Measurements from ENCODE around the gene RRAGD.

RRAGD gene

GRCh38 chr6:89434954-89435353 is 22.9 kb upstream of the RRAGD start:
- no peaks in the 10 kb centered on the region for H3K9me3 ChIP-seq (ENCODE audit: insufficient read depth, low read depth, low read length)
- peaks cover 51% of the 10 kb centered on the region for H3K27me3 ChIP-seq (ENCODE audit: insufficient read depth, low read length)
- H3K4me3 ChIP-seq (ENCODE audit: low read length): no peak overlapping the region
- H3K9ac ChIP-seq (ENCODE audit: low read depth, low read length): no peak overlapping the region
- peaks cover 7% of the 10 kb centered on the region; the same call in 1 of the 2 replicates for H3K4me1 ChIP-seq (ENCODE audit: insufficient read depth, low read length)
- no peaks in the 10 kb centered on the region for H3K36me3 ChIP-seq (ENCODE audit: insufficient read depth, low read depth, low read length)
- no peak overlapping the region for H3K27ac ChIP-seq (ENCODE audit: low read length)

GRCh38 chr6:89434150-89434499 is 22.1 kb upstream of the RRAGD start:
- Histone ChIP-seq H3K27ac (ENCODE audit: low read length) (no peak overlapping the region), H3K9ac (ENCODE audit: low read depth, low read length) (no peak overlapping the region), H3K27me3 (ENCODE audit: insufficient read depth, low read length) (peaks cover 47% of the 10 kb centered on the region), H3K4me1 (ENCODE audit: insufficient read depth, low read length) (peaks cover 7% of the 10 kb centered on the region; the same call in 1 of the 2 replicates), H3K4me3 (ENCODE audit: low read length) (peak overlapping the region; percentile 74), H3K9me3 (ENCODE audit: insufficient read depth, low read depth, low read length) (no peaks in the 10 kb centered on the region), H3K36me3 (ENCODE audit: insufficient read depth, low read depth, low read length) (no peaks in the 10 kb centered on the region)

- Histone ChIP-seq H3K4me1 (ENCODE audit: insufficient read depth, low read length) (peaks cover 7% of the 10 kb centered on the region; the same call in 1 of the 2 replicates), H3K4me3 (ENCODE audit: low read length) (peak overlapping the region; percentile 74)
Observed at GRCh38 chr6:89433252-89434149, 21.4 kb upstream of the RRAGD start.

GRCh38 chr6:89432875-89433251 is 20.8 kb upstream of the RRAGD start, which contains the start of gene ANKRD6:
TSS of gene ANKRD6 (plus strand) at chr6:89433152. CDS start at chr6:89566977, 133,825 bp downstream.
- Histone ChIP-seq H3K36me3 (ENCODE audit: insufficient read depth, low read depth, low read length) (no peaks in the 10 kb centered on the region), H3K27ac (ENCODE audit: low read length) (no peak within 1 kb of the TSS), H3K4me1 (ENCODE audit: insufficient read depth, low read length) (peaks cover 7% of the 10 kb centered on the region; the same call in 1 of the 2 replicates), H3K9me3 (ENCODE audit: insufficient read depth, low read depth, low read length) (no peaks in the 10 kb centered on the region), H3K27me3 (ENCODE audit: insufficient read depth, low read length) (peaks cover 38% of the 10 kb centered on the region), H3K9ac (ENCODE audit: low read depth, low read length) (peak within 1 kb of the TSS; percentile 26; the same call in 1 of the 2 replicates), H3K4me3 (ENCODE audit: low read length) (peak within 1 kb of the TSS; percentile 74)

More at GRCh38 chr6:89433252-89434149, 21.4 kb upstream of the RRAGD start:
- Histone ChIP-seq H3K9me3 (ENCODE audit: insufficient read depth, low read depth, low read length) (no peaks in the 10 kb centered on the region), H3K27me3 (ENCODE audit: insufficient read depth, low read length) (peaks cover 43% of the 10 kb centered on the region), H3K9ac (ENCODE audit: low read depth, low read length) (peak overlapping the region; percentile 26; the same call in 1 of the 2 replicates), H3K36me3 (ENCODE audit: insufficient read depth, low read depth, low read length) (no peaks in the 10 kb centered on the region), H3K27ac (ENCODE audit: low read length) (no peak overlapping the region)

- Histone ChIP-seq H3K27ac (ENCODE audit: low read length) (no peak overlapping the region), H3K4me3 (ENCODE audit: low read length) (no peak overlapping the region), H3K9me3 (ENCODE audit: insufficient read depth, low read depth, low read length) (no peaks in the 10 kb centered on the region), H3K9ac (ENCODE audit: low read depth, low read length) (no peak overlapping the region), H3K27me3 (ENCODE audit: insufficient read depth, low read length) (peaks cover 34% of the 10 kb centered on the region), H3K4me1 (ENCODE audit: insufficient read depth, low read length) (peaks cover 7% of the 10 kb centered on the region; the same call in 1 of the 2 replicates), H3K36me3 (ENCODE audit: insufficient read depth, low read depth, low read length) (no peaks in the 10 kb centered on the region)
Observed at GRCh38 chr6:89430201-89430962, 18.3 kb upstream of the RRAGD start.

- no peak overlapping the region for H3K9ac ChIP-seq (ENCODE audit: low read depth, low read length)
- no peaks in the 10 kb centered on the region for H3K36me3 ChIP-seq (ENCODE audit: insufficient read depth, low read depth, low read length)
- H3K9me3 ChIP-seq (ENCODE audit: insufficient read depth, low read depth, low read length): no peaks in the 10 kb centered on the region
- peaks cover 36% of the 10 kb centered on the region for H3K27me3 ChIP-seq (ENCODE audit: insufficient read depth, low read length)
- no peak overlapping the region for H3K4me3 ChIP-seq (ENCODE audit: low read length)
- H3K27ac ChIP-seq (ENCODE audit: low read length): no peak overlapping the region
- peaks cover 11% of the 10 kb centered on the region; the same call in 1 of the 2 replicates for H3K4me1 ChIP-seq (ENCODE audit: insufficient read depth, low read length)
Observed at GRCh38 chr6:89416796-89417195, 4.7 kb upstream of the RRAGD start.

GRCh38 chr6:89415185-89415584 is 3.1 kb upstream of the RRAGD start:
- Histone ChIP-seq H3K9ac (ENCODE audit: low read depth, low read length) (no peak overlapping the region), H3K36me3 (ENCODE audit: insufficient read depth, low read depth, low read length) (no peaks in the 10 kb centered on the region), H3K9me3 (ENCODE audit: insufficient read depth, low read depth, low read length) (no peaks in the 10 kb centered on the region), H3K27me3 (ENCODE audit: insufficient read depth, low read length) (peaks cover 44% of the 10 kb centered on the region), H3K27ac (ENCODE audit: low read length) (no peak overlapping the region), H3K4me1 (ENCODE audit: insufficient read depth, low read length) (peaks cover 11% of the 10 kb centered on the region; the same call in 1 of the 2 replicates), H3K4me3 (ENCODE audit: low read length) (no peak overlapping the region)

- Histone ChIP-seq H3K9me3 (ENCODE audit: insufficient read depth, low read depth, low read length) (no peaks in the 10 kb centered on the region), H3K4me1 (ENCODE audit: insufficient read depth, low read length) (peaks cover 18% of the 10 kb centered on the region; the same call in 1 of the 2 replicates), H3K36me3 (ENCODE audit: insufficient read depth, low read depth, low read length) (no peaks in the 10 kb centered on the region), H3K27me3 (ENCODE audit: insufficient read depth, low read length) (peaks cover 45% of the 10 kb centered on the region), H3K27ac (ENCODE audit: low read length) (no peak overlapping the region), H3K9ac (ENCODE audit: low read depth, low read length) (no peak overlapping the region), H3K4me3 (ENCODE audit: low read length) (no peak overlapping the region)
Observed at GRCh38 chr6:89414215-89414614, 2.1 kb upstream of the RRAGD start.

GRCh38 chr6:89413006-89413400 is 930 bp upstream of the RRAGD start:
- peaks cover 29% of the 10 kb centered on the region; the same call in 1 of the 2 replicates for H3K4me1 ChIP-seq (ENCODE audit: insufficient read depth, low read length)
- H3K9me3 ChIP-seq (ENCODE audit: insufficient read depth, low read depth, low read length): no peaks in the 10 kb centered on the region
- H3K4me3 ChIP-seq (ENCODE audit: low read length): peak overlapping the region; percentile 85
- no peak overlapping the region for H3K27ac ChIP-seq (ENCODE audit: low read length)
- H3K27me3 ChIP-seq (ENCODE audit: insufficient read depth, low read length): peaks cover 46% of the 10 kb centered on the region
- peak overlapping the region; percentile 29; the same call in 1 of the 2 replicates for H3K9ac ChIP-seq (ENCODE audit: low read depth, low read length)
- H3K36me3 ChIP-seq (ENCODE audit: insufficient read depth, low read depth, low read length): no peaks in the 10 kb centered on the region

GRCh38 chr6:89411145-89412070 is 665 bp downstream of the RRAGD start:
- Histone ChIP-seq H3K36me3 (ENCODE audit: insufficient read depth, low read depth, low read length) (no peaks in the 10 kb centered on the region), H3K4me1 (ENCODE audit: insufficient read depth, low read length) (peaks cover 36% of the 10 kb centered on the region; the same call in 1 of the 2 replicates), H3K27ac (ENCODE audit: low read length) (no peak overlapping the region), H3K9me3 (ENCODE audit: insufficient read depth, low read depth, low read length) (no peaks in the 10 kb centered on the region), H3K4me3 (ENCODE audit: low read length) (peak overlapping the region; percentile 85), H3K27me3 (ENCODE audit: insufficient read depth, low read length) (peaks cover 49% of the 10 kb centered on the region), H3K9ac (ENCODE audit: low read depth, low read length) (peak overlapping the region; percentile 72; the same call in 1 of the 2 replicates)

- Histone ChIP-seq H3K4me1 (ENCODE audit: insufficient read depth, low read length) (peaks cover 40% of the 10 kb centered on the region; the same call in 1 of the 2 replicates), H3K27ac (ENCODE audit: low read length) (no peak overlapping the region), H3K27me3 (ENCODE audit: insufficient read depth, low read length) (peaks cover 49% of the 10 kb centered on the region), H3K4me3 (ENCODE audit: low read length) (peak overlapping the region; percentile 85), H3K9me3 (ENCODE audit: insufficient read depth, low read depth, low read length) (no peaks in the 10 kb centered on the region), H3K9ac (ENCODE audit: low read depth, low read length) (peak overlapping the region; percentile 72; the same call in 1 of the 2 replicates), H3K36me3 (ENCODE audit: insufficient read depth, low read depth, low read length) (no peaks in the 10 kb centered on the region)
Observed at GRCh38 chr6:89410788-89411144, 1.3 kb downstream of the RRAGD start.

Data from iPS-20b (cell line).